Measurements from ENCODE around the gene GPR25.

GRCh38 chr1:200918006-200918405 lies 45.2 kb downstream of the GPR25 start:
- TF ChIP-seq CTCF (IDR thresholded peaks at IDR 0.05) (no peak), POLR2A (IDR thresholded peaks at IDR 0.05) (no peak)

All from uterus (tissue), 2 donors.